Spleen (tissue), 11 donors: ENCODE data around the gene TMEM144. TPM values are rescaled to one million over a fixed set of nuclear protein-coding genes. Genes with fewer than 3 reads are reported as not detected.

Source experiments
- DNase-seq: peaks from one replicate; pipeline ENCODE4 v3.0.0-alpha.2; 2020
- H3K27ac ChIP-seq, 8 donors: fragments of 200-600 bp; sonication (generic) in 7 of 8; 1 replicate in 4 of 8; 2 replicates in 4 of 8; pipeline versions ENCODE4 v1.5.0 to v1.8.0; 2016 to 2021; ENCODE audit warnings: inconsistent platforms in 4 of 8, mild to moderate bottlenecking in 4 of 8, moderate library complexity in 1 of 8
- H3K27me3 ChIP-seq, 7 donors: fragments of 200-600 bp; sonication (generic) in 6 of 7; replicated peaks in 1 of 7; 1 replicate in 4 of 7; 2 replicates in 3 of 7; pipeline versions ENCODE4 v1.5.0 to v1.8.0; 2016 to 2021; ENCODE audit warnings: inconsistent platforms in 3 of 7, mild to moderate bottlenecking in 1 of 7
- H3K36me3 ChIP-seq, 6 donors: fragments of 200-600 bp; sonication (generic) in 5 of 6; 1 replicate in 4 of 6; 2 replicates in 2 of 6; pipeline versions ENCODE4 v1.5.0 to v1.8.0; 2016 to 2021; ENCODE audit warnings: inconsistent platforms in 2 of 6
- H3K4me1 ChIP-seq, 6 donors: fragments of 200-600 bp; sonication (generic) in 5 of 6; 1 replicate in 3 of 6; 2 replicates in 3 of 6; pipeline versions ENCODE4 v1.5.0 to v1.8.0; 2016 to 2021; ENCODE audit warnings: inconsistent platforms in 3 of 6
- H3K4me3 ChIP-seq, 8 donors: fragments of 200-600 bp; sonication (generic) in 7 of 8; 1 replicate in 4 of 8; 2 replicates in 4 of 8; pipeline versions ENCODE4 v1.5.0 to v1.8.0; 2016 to 2021; ENCODE audit warnings: inconsistent platforms in 4 of 8, mild to moderate bottlenecking in 4 of 8, moderate library complexity in 2 of 8
- H3K9me3 ChIP-seq, 8 donors: fragments of 200-600 bp; sonication (generic) in 7 of 8; 1 replicate in 4 of 8; 2 replicates in 4 of 8; pipeline versions ENCODE4 v1.5.0 to v1.8.0; 2016 to 2021; ENCODE audit warnings: inconsistent platforms in 4 of 8
- CTCF ChIP-seq, 11 experiments: fragments of 200-600 bp in 7 of 11; fragments of 450-650 bp in 4 of 11; sonication (generic) in 4 of 11; IDR thresholded peaks in 8 of 11; conservative IDR thresholded peaks in 3 of 11; 1 replicate in 7 of 11; 2 replicates in 4 of 11; pipeline versions ENCODE4 v1.4.0 to v1.8.0; 2016 to 2021; ENCODE audit warnings: antibody characterized with exemption in 11 of 11, inconsistent platforms in 4 of 11, mild to moderate bottlenecking in 1 of 11
- POLR2A ChIP-seq, 3 donors: fragments of 450-650 bp; IDR thresholded peaks; one replicate each; pipeline ENCODE4 v1.5.1; 2017; ENCODE audit warnings: antibody characterized with exemption in 3 of 3, mild to moderate bottlenecking in 1 of 3
- POLR2AphosphoS5 ChIP-seq, 3 donors: sonication (generic); formaldehyde crosslinking; IDR thresholded peaks; one replicate each; pipeline ENCODE4 v1.5.1; 2017; ENCODE audit warnings: antibody characterized with exemption in 3 of 3
- WGBS, 5 donors: extraction: QIAGEN DNeasy Blood & Tissue Kit in 3 of 5; methylation state at CpG; one replicate each; pipeline versions ENCODE4 v1.1.5 to v1.1.7; 2013 to 2018; 5-methylcytosine and 5-hydroxymethylcytosine counted together
- intact Hi-C: fragments of 100-400 bp; cut with DNase I; formaldehyde crosslinking; loops from one replicate; pipeline ENCODE4 v1.15.0; 2023; ENCODE audit warnings: low total_unique reads
- polyA plus RNA-seq, 3 donors: library from polyadenylated mRNA; stranded (reverse); fragments of 200-250 nt; gene quantifications; one replicate each; pipeline ENCODE4 v1.2.1, GENCODE V29; 2013
- total RNA-seq, 7 donors: library from RNA; depleted of rRNA in 3 of 7; stranded (reverse); fragments of >200 nt in 3 of 7; fragmentation: NEBNext Ultra II Directional in 4 of 7; extraction: Animal tissue kit (Norgen Biotek cat#: 25700) in 4 of 7; gene quantifications; one replicate each; pipeline versions ENCODE4 v1.1.0 to v1.2.1, GENCODE V29; 2016 to 2021
- donor health status: healthy with polysubstance abuse.
- donor health status: DM: no; HTN: no; CAD: no; lungs with moderate emphysema.
- donor health status: DM: no; HTN: no; CAD: no.
- donor health status: Bipolar disorder and iron deficiency.
- donor health status: healthy.
- donor health status: DM: no; HTN: no; CAD: no.
- donor health status: DM: yes; HTN: yes; CAD: no.

The TMEM144 gene
- total and polyA plus RNA-seq, 10 donors = 0.56 to 21.3 (median 5.8) TPM

GRCh38 chr4:158197194-158197776 is 13.0 kb upstream of the TMEM144 start:
- intact Hi-C loops = no loop called here
- WGBS, 5 donors = 83 to 93% (median 89%) methylated on average over 5 of the region's 5 CpGs
- Histone ChIP-seq H3K27ac (no peak overlapping the region), H3K4me1 (no peaks in the 10 kb centered on the region), H3K4me3 (no peak overlapping the region), H3K9me3 (no peaks in the 10 kb centered on the region), H3K27me3 (no peaks in the 10 kb centered on the region), H3K36me3 (no peaks in the 10 kb centered on the region)
- no peak for TF ChIP-seq POLR2A (IDR thresholded peaks at IDR 0.05)
- TF ChIP-seq CTCF (IDR thresholded peaks at IDR 0.05 in 8 of 11, conservative IDR thresholded peaks at IDR 0.05 in 3 of 11) = no peak
- TF ChIP-seq POLR2AphosphoS5 (IDR thresholded peaks at IDR 0.05) = no peak
- DNase-seq = no peak

GRCh38 chr4:158200214-158200613 is 10.1 kb upstream of the TMEM144 start:
- Histone ChIP-seq H3K27ac (no peak overlapping the region), H3K9me3 (no peaks in the 10 kb centered on the region), H3K27me3 (no peaks in the 10 kb centered on the region), H3K4me3 (no peak overlapping the region), H3K4me1 (no peaks in the 10 kb centered on the region), H3K36me3 (no peaks in the 10 kb centered on the region)
- TF ChIP-seq POLR2AphosphoS5 (IDR thresholded peaks at IDR 0.05) = no peak
- TF ChIP-seq POLR2A (IDR thresholded peaks at IDR 0.05) = no peak
- TF ChIP-seq CTCF (IDR thresholded peaks at IDR 0.05 in 8 of 11, conservative IDR thresholded peaks at IDR 0.05 in 3 of 11) = no peak
- 93 to 97% (median 94%) methylated on average over 3 of the region's 3 CpGs for WGBS, 5 donors
- intact Hi-C loops = no loop called here
- DNase-seq = no peak

- no peaks in the 10 kb centered on the region for H3K36me3 ChIP-seq
- H3K27ac ChIP-seq = no peak overlapping the region
- no peak overlapping the region for H3K4me3 ChIP-seq
- intact Hi-C loops = no loop called here
- H3K4me1 ChIP-seq = no peaks in the 10 kb centered on the region
- DNase-seq = no peak
- no peaks in the 10 kb centered on the region for H3K9me3 ChIP-seq
- WGBS, 5 donors = 87 to 97% (median 95%) methylated on average over 4 of the region's 4 CpGs
- no peak for TF ChIP-seq CTCF (IDR thresholded peaks at IDR 0.05 in 8 of 11, conservative IDR thresholded peaks at IDR 0.05 in 3 of 11)
- no peak for TF ChIP-seq POLR2AphosphoS5 (IDR thresholded peaks at IDR 0.05)
- no peaks in the 10 kb centered on the region for H3K27me3 ChIP-seq
These were observed 9.0 kb upstream of the TMEM144 start for GRCh38 chr4:158201322-158201721.

- no peak for DNase-seq
- H3K27me3 ChIP-seq = no peaks in the 10 kb centered on the region
- peak overlapping the region in 1 of 8 donors; percentile 2 for H3K27ac ChIP-seq
These were observed 8.4 kb upstream of the TMEM144 start for GRCh38 chr4:158201876-158202275.

More at GRCh38 chr4:158201876-158202275, 8.4 kb upstream of the TMEM144 start:
- H3K4me3 ChIP-seq = no peak overlapping the region
- H3K36me3 ChIP-seq = no peaks in the 10 kb centered on the region
- intact Hi-C loops = no loop called here
- no peaks in the 10 kb centered on the region for H3K4me1 ChIP-seq
- no peak for TF ChIP-seq CTCF (IDR thresholded peaks at IDR 0.05 in 8 of 11, conservative IDR thresholded peaks at IDR 0.05 in 3 of 11)
- no peak for TF ChIP-seq POLR2AphosphoS5 (IDR thresholded peaks at IDR 0.05)
- no peak for TF ChIP-seq POLR2A (IDR thresholded peaks at IDR 0.05)
- no peaks in the 10 kb centered on the region for H3K9me3 ChIP-seq
